Progenitor cell of endocrine pancreas (in vitro differentiated cells): ENCODE data around the gene SLC9A3. TPM values are rescaled to one million over a fixed set of nuclear protein-coding genes. Genes with fewer than 3 reads are reported as not detected.
"Not testable (repeated sequence)": the region's sequence is repeated elsewhere in the genome, so short reads cannot be mapped to it uniquely, and the experiment has no call there.

Experiments used
- DNase-seq: peaks from one replicate; pipeline ENCODE4 v3.0.0; 2021; ENCODE audit warnings: low spot score; ENCODE audit not compliant: unreplicated experiment
- H3K27ac Mint-ChIP-seq: 2 replicates; pipeline ENCODE4 v1.8.0; 2021; ENCODE audit warnings: mild to moderate bottlenecking, moderate library complexity, mixed read lengths
- H3K27me3 Mint-ChIP-seq: 2 replicates; pipeline ENCODE4 v1.8.0; 2021; ENCODE audit warnings: mixed read lengths
- H3K36me3 Mint-ChIP-seq: 2 replicates; pipeline ENCODE4 v1.8.0; 2022; ENCODE audit warnings: mixed read lengths; ENCODE audit not compliant: insufficient read depth
- H3K4me1 Mint-ChIP-seq: 2 replicates; pipeline ENCODE4 v1.8.0; 2021; ENCODE audit warnings: low read depth, mixed read lengths
- H3K4me3 Mint-ChIP-seq: 2 replicates; pipeline ENCODE4 v1.8.0; 2021; ENCODE audit warnings: low read depth, mild to moderate bottlenecking, moderate library complexity, mixed read lengths
- H3K9me3 Mint-ChIP-seq: 2 replicates; pipeline ENCODE4 v1.8.0; 2021; ENCODE audit warnings: low read depth, mixed read lengths
- total RNA-seq: library from RNA; stranded (reverse); gene quantifications from 2 replicates; pipeline ENCODE4 v1.2.1, GENCODE V29; 2021
- TF ChIP-seq, protein P1 (sequence below): fragments of 200-600 bp; sonication (generic); IDR thresholded peaks from one replicate; pipeline ENCODE4 v1.5.0; 2021; ENCODE audit warnings: antibody characterized with exemption, mild to moderate bottlenecking; ENCODE audit not compliant: unreplicated experiment

Gene SLC9A3
- total RNA-seq, 1 donor from 2014 or later = 1.7 TPM

GRCh38 chr5:488241-488640 is 36.0 kb downstream of the SLC9A3 start:
- H3K9me3 Mint-ChIP-seq = no peaks in the 10 kb centered on the region
- peaks cover 15% of the 10 kb centered on the region for H3K27me3 Mint-ChIP-seq
- no peak overlapping the region for H3K4me3 Mint-ChIP-seq
- no peaks in the 10 kb centered on the region for H3K4me1 Mint-ChIP-seq
- no peaks in the 10 kb centered on the region for H3K36me3 Mint-ChIP-seq
- no peak for DNase-seq
- H3K27ac Mint-ChIP-seq = no peak overlapping the region
- TF ChIP-seq, protein P1, sequence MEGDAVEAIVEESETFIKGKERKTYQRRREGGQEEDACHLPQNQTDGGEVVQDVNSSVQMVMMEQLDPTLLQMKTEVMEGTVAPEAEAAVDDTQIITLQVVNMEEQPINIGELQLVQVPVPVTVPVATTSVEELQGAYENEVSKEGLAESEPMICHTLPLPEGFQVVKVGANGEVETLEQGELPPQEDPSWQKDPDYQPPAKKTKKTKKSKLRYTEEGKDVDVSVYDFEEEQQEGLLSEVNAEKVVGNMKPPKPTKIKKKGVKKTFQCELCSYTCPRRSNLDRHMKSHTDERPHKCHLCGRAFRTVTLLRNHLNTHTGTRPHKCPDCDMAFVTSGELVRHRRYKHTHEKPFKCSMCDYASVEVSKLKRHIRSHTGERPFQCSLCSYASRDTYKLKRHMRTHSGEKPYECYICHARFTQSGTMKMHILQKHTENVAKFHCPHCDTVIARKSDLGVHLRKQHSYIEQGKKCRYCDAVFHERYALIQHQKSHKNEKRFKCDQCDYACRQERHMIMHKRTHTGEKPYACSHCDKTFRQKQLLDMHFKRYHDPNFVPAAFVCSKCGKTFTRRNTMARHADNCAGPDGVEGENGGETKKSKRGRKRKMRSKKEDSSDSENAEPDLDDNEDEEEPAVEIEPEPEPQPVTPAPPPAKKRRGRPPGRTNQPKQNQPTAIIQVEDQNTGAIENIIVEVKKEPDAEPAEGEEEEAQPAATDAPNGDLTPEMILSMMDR = no peak

GRCh38 chr5:486597-486996 is 37.7 kb downstream of the SLC9A3 start:
- DNase-seq, H3K4me3 Mint-ChIP-seq, H3K9me3 Mint-ChIP-seq, H3K27ac Mint-ChIP-seq, H3K36me3 Mint-ChIP-seq, H3K4me1 Mint-ChIP-seq: not testable (repeated sequence)
- H3K27me3 Mint-ChIP-seq = peaks cover 11% of the 10 kb centered on the region

DNA sequence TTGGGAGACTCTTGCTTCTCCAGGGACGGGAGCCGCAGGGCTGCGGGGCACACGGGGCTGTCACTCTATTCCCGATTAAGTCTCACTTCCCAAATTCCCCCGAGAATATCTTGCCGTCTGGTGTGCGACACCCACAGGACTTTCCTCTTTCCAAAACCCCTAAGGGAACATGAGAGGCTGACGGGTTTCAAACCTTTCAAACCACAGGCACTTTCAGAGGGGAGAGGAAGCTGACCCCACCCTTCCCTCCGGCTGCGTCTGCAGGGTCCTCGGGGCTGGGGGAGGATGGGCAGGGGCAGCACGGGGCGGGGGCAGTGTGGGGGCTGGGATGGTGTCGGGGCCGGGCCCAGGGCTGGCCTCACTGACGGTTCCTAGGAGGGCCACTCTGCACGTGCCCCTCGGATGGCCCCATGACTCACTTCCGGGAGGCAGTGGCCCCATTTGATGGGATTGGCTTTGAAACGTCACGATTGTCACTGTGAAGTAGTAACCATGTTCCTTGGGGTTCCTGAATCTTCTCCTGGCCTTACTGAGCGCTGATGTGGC is 38.2 kb downstream of the SLC9A3 start:
- H3K27me3 Mint-ChIP-seq = peaks cover 11% of the 10 kb centered on the region
- no peak for DNase-seq
- no peak overlapping the region for H3K4me3 Mint-ChIP-seq
- no peak overlapping the region for H3K27ac Mint-ChIP-seq
- H3K9me3 Mint-ChIP-seq = no peaks in the 10 kb centered on the region
- TF ChIP-seq, protein P1 = no peak
- no peaks in the 10 kb centered on the region for H3K36me3 Mint-ChIP-seq
- H3K4me1 Mint-ChIP-seq = no peaks in the 10 kb centered on the region

GRCh38 chr5:485113-485945 is 38.9 kb downstream of the SLC9A3 start:
- Mint-ChIP-seq H3K4me3 (no peak overlapping the region), H3K27me3 (peaks cover 11% of the 10 kb centered on the region), H3K36me3 (no peaks in the 10 kb centered on the region), H3K27ac (no peak overlapping the region), H3K4me1 (no peaks in the 10 kb centered on the region), H3K9me3 (no peaks in the 10 kb centered on the region)
- TF ChIP-seq, protein P1 = no peak
- no peak for DNase-seq

GRCh38 chr5:484556-484955 is 39.7 kb downstream of the SLC9A3 start:
- TF ChIP-seq, protein P1 = no peak
- no peak for DNase-seq
- Mint-ChIP-seq H3K4me3 (no peak overlapping the region), H3K4me1 (no peaks in the 10 kb centered on the region), H3K27ac (no peak overlapping the region), H3K36me3 (no peaks in the 10 kb centered on the region), H3K9me3 (no peaks in the 10 kb centered on the region), H3K27me3 (peaks cover 11% of the 10 kb centered on the region)
